IMR-90 (cell line): ENCODE data around the gene FHAD1. TPM values are rescaled to one million over a fixed set of nuclear protein-coding genes. Genes with fewer than 3 reads are reported as not detected.

Source experiments
- ATAC-seq: fragments of 200-7000 bp; cut with Tn5 transposase; 2 replicates; pipeline ENCODE4 v1.9.1; 2020; ENCODE audit warnings: low read depth, mild to moderate bottlenecking, moderate library complexity
- BruUV-seq: library from RNA; stranded (reverse); fragments of 400-500 nt; replicated peaks from 2 replicates; lab custom pipeline; 2021; lab: Mats Ljungman, UMichigan
- CTCF ChIA-PET: fragments of 300-600 bp; formaldehyde crosslinking; extraction: SDS; loops from one replicate; lab custom pipeline; 2021; ENCODE audit warnings: antibody characterized with exemption; lab: Yijun Ruan, JAX
- POLR2A ChIA-PET: fragments of 300-600 bp; sonication (Branson Sonifier 250); formaldehyde crosslinking; loops from one replicate; lab custom pipeline; 2022; ENCODE audit warnings: antibody characterized with exemption; ENCODE audit not compliant: unreplicated experiment; lab: Charles Lee
- DNase-seq: peaks from one replicate; pipeline ENCODE4 v3.0.0; 2013
- H2AFZ ChIP-seq: replicated peaks from 2 replicates; pipeline ENCODE3; 2013; ENCODE audit warnings: low read length, mild to moderate bottlenecking; ENCODE audit not compliant: poor library complexity
- H2AK5ac ChIP-seq: 2 replicates; pipeline ENCODE4 v1.6.1; 2013; ENCODE audit warnings: low read depth, low read length, inconsistent platforms
- H2AK9ac ChIP-seq: replicated peaks from 2 replicates; pipeline ENCODE3; 2013; ENCODE audit warnings: mild to moderate bottlenecking, low read depth, low read length, moderate library complexity; ENCODE audit not compliant: poor library complexity
- H2BK120ac ChIP-seq: 2 replicates; pipeline ENCODE4 v1.6.1; 2013; ENCODE audit warnings: low read depth, low read length, inconsistent platforms
- H2BK15ac ChIP-seq: 3 replicates; pipeline ENCODE4 v1.6.1; 2013; ENCODE audit warnings: low read depth, low read length, inconsistent platforms
- H2BK20ac ChIP-seq: 2 replicates; pipeline ENCODE4 v1.6.1; 2013; ENCODE audit warnings: low read depth, mild to moderate bottlenecking, inconsistent platforms, low read length, moderate library complexity
- H2BK5ac ChIP-seq: 2 replicates; pipeline ENCODE4 v1.6.1; 2013; ENCODE audit warnings: mild to moderate bottlenecking, low read depth, low read length, inconsistent platforms; ENCODE audit not compliant: poor library complexity, severe bottlenecking
- H3K14ac ChIP-seq: replicated peaks from 2 replicates; pipeline ENCODE4 v1.6.1; 2013; ENCODE audit warnings: low read depth, low read length, inconsistent platforms
- H3K18ac ChIP-seq: 2 replicates; pipeline ENCODE4 v1.6.1; 2013; ENCODE audit warnings: low read depth, low read length, control low read depth
- H3K23ac ChIP-seq: 2 replicates; pipeline ENCODE4 v1.6.1; 2013; ENCODE audit warnings: low read depth, low read length, inconsistent platforms
- H3K27ac ChIP-seq: 2 replicates; pipeline ENCODE4 v1.5.1; 2013; ENCODE audit warnings: mild to moderate bottlenecking, control low read depth, low read length; ENCODE audit not compliant: insufficient read depth
- H3K27me3 ChIP-seq: 2 replicates; pipeline ENCODE4 v1.6.1; 2013; ENCODE audit warnings: low read length; ENCODE audit not compliant: control insufficient read depth, insufficient read depth
- H3K36me3 ChIP-seq: 2 replicates; pipeline ENCODE4 v1.6.1; 2013; ENCODE audit warnings: low read length, mixed read lengths; ENCODE audit not compliant: control insufficient read depth, insufficient read depth
- H3K4ac ChIP-seq: 2 replicates; pipeline ENCODE4 v1.6.1; 2013; ENCODE audit warnings: low read depth, low read length, inconsistent platforms
- H3K4me1 ChIP-seq: 2 replicates; pipeline ENCODE4 v1.6.1; 2013; ENCODE audit warnings: low read length, mixed read lengths; ENCODE audit not compliant: control insufficient read depth, insufficient read depth
- H3K4me2 ChIP-seq: 2 replicates; pipeline ENCODE4 v1.6.1; 2013; ENCODE audit warnings: low read depth, mild to moderate bottlenecking, control low read depth, low read length, moderate library complexity
- H3K4me3 ChIP-seq: 2 replicates; pipeline ENCODE4 v1.5.1; 2013; ENCODE audit warnings: low read depth, mild to moderate bottlenecking, control low read depth, low read length, moderate library complexity; ENCODE audit not compliant: insufficient read depth
- H3K56ac ChIP-seq: 2 replicates; pipeline ENCODE4 v1.6.1; 2013; ENCODE audit warnings: low read length, inconsistent platforms; ENCODE audit not compliant: insufficient read depth; ENCODE audit errors: extremely low read depth
- H3K79me1 ChIP-seq, 2 experiments: 2 replicates each; pipeline ENCODE4 v1.6.1; 2013; ENCODE audit warnings: low read length in 2 of 2, inconsistent platforms in 1 of 2, low read depth in 1 of 2
- H3K9ac ChIP-seq: 2 replicates; pipeline ENCODE4 v1.6.1; 2013; ENCODE audit warnings: low read depth, low read length, control low read depth
- H3K9me1 ChIP-seq: 2 replicates; pipeline ENCODE4 v1.6.1; 2013; ENCODE audit warnings: low read length, inconsistent platforms; ENCODE audit not compliant: insufficient read depth
- H3K9me3 ChIP-seq: 2 replicates; pipeline ENCODE4 v1.6.1; 2013; ENCODE audit warnings: low read length; ENCODE audit not compliant: control insufficient read depth, insufficient read depth
- H4K20me1 ChIP-seq: 2 replicates; pipeline ENCODE4 v1.6.1; 2013; ENCODE audit warnings: low read length, inconsistent platforms; ENCODE audit not compliant: insufficient read depth
- H4K5ac ChIP-seq: 2 replicates; pipeline ENCODE4 v1.6.1; 2013; ENCODE audit warnings: mild to moderate bottlenecking, low read depth, low read length, control low read depth
- H4K8ac ChIP-seq, 2 experiments: 2 replicates each; pipeline ENCODE4 v1.6.1; 2013; ENCODE audit warnings: low read depth in 2 of 2, low read length in 2 of 2, control low read depth in 1 of 2, inconsistent platforms in 1 of 2
- H4K91ac ChIP-seq: 2 replicates; pipeline ENCODE4 v1.6.1; 2013; ENCODE audit warnings: low read depth, low read length, inconsistent platforms; ENCODE audit not compliant: insufficient read depth
- BHLHE40 ChIP-seq: fragments of 150-350 bp; IDR thresholded peaks from 2 replicates; pipeline ENCODE4 v1.6.1; 2016; ENCODE audit warnings: mild to moderate bottlenecking, low read depth, low read length
- CEBPB ChIP-seq: IDR thresholded peaks from 2 replicates; pipeline ENCODE4 v1.6.1; 2012; ENCODE audit warnings: low read depth, low read length, improper control_type of control experiment
- CHD1 ChIP-seq: IDR thresholded peaks from 2 replicates; pipeline ENCODE4 v1.6.1; 2012; ENCODE audit warnings: low read depth, low read length, improper control_type of control experiment
- CTCF ChIP-seq: conservative IDR thresholded peaks from 2 replicates; pipeline ENCODE4 v1.5.1; 2012; ENCODE audit warnings: mild to moderate bottlenecking, low read depth, low read length, improper control_type of control experiment
- ELK1 ChIP-seq: fragments of 150-350 bp; IDR thresholded peaks from 2 replicates; pipeline ENCODE4 v1.6.1; 2016; ENCODE audit warnings: low read depth, mild to moderate bottlenecking, low read length, moderate library complexity, borderline replicate concordance
- FOS ChIP-seq: fragments of 150-350 bp; IDR thresholded peaks from 2 replicates; pipeline ENCODE4 v1.6.1; 2016; ENCODE audit warnings: low read depth, low read length
- MAFK ChIP-seq: IDR thresholded peaks from 2 replicates; pipeline ENCODE4 v1.6.1; 2012; ENCODE audit warnings: low read depth, low read length, improper control_type of control experiment
- MAZ ChIP-seq: IDR thresholded peaks from 2 replicates; pipeline ENCODE4 v1.6.1; 2012; ENCODE audit warnings: low read depth, mild to moderate bottlenecking, low read length, improper control_type of control experiment, moderate library complexity, borderline replicate concordance
- MXI1 ChIP-seq: IDR thresholded peaks from 2 replicates; pipeline ENCODE4 v1.6.1; 2012; ENCODE audit warnings: low read depth, mild to moderate bottlenecking, low read length, moderate library complexity, borderline replicate concordance
- NFE2L2 ChIP-seq: fragments of 150-350 bp; IDR thresholded peaks from 2 replicates; pipeline ENCODE4 v1.6.1; 2016; ENCODE audit warnings: low read depth, mild to moderate bottlenecking, low read length
- POLR2A ChIP-seq: IDR thresholded peaks from 2 replicates; pipeline ENCODE4 v1.6.1; 2012; ENCODE audit warnings: mild to moderate bottlenecking, low read depth, low read length
- RAD21 ChIP-seq: IDR thresholded peaks from 2 replicates; pipeline ENCODE4 v1.6.1; 2012; ENCODE audit warnings: low read length, improper control_type of control experiment
- RCOR1 ChIP-seq: IDR thresholded peaks from 2 replicates; pipeline ENCODE4 v1.6.1; 2012; ENCODE audit warnings: mild to moderate bottlenecking, low read length, improper control_type of control experiment; ENCODE audit not compliant: insufficient replicate concordance
- RFX5 ChIP-seq: IDR thresholded peaks from 2 replicates; pipeline ENCODE4 v1.8.0; 2012; ENCODE audit warnings: low read depth, mild to moderate bottlenecking, low read length, moderate library complexity
- SMC3 ChIP-seq: fragments of 150-350 bp; IDR thresholded peaks from 2 replicates; pipeline ENCODE4 v1.6.1; 2016; ENCODE audit warnings: low read depth, mild to moderate bottlenecking, antibody characterized with exemption, low read length, moderate library complexity
- WGBS, 2 experiments: methylation state at CpG; one replicate each; pipeline versions ENCODE4 v1.1.5 to v1.1.7; 2013; ENCODE audit warnings: missing lambda C conversion rate in 2 of 2; ENCODE audit not compliant: insufficient read length in 1 of 2; ENCODE audit errors: extremely low coverage in 2 of 2; 5-methylcytosine and 5-hydroxymethylcytosine counted together
- dilution Hi-C: fragments of 300-500 bp; cut with HindIII; formaldehyde crosslinking; loops from one replicate; pipeline ENCODE4 v1.14.3; 2018; ENCODE audit warnings: low sequenced_read_pairs; ENCODE audit not compliant: unreplicated experiment
- in situ Hi-C: fragments of 300-500 bp; cut with MboI; formaldehyde crosslinking; loops from 3 replicates; pipeline ENCODE4 v1.14.3; 2019; ENCODE audit warnings: low sequenced_read_pairs, inconsistent platforms, mixed read lengths
- intact Hi-C: fragments of 100-400 bp; cut with micrococcal nuclease; formaldehyde crosslinking; loops from 2 replicates; pipeline ENCODE4 v1.10.0; 2022
- polyA plus RNA-seq, 3 experiments: library from polyadenylated mRNA; depleted of rRNA; stranded (reverse); fragments of >200 nt; gene quantifications; 2 replicates each; pipeline ENCODE4 v1.2.3, GENCODE V29; 2012; ENCODE audit warnings: low replicate concordance in 1 of 3
- total RNA-seq: library from RNA; depleted of rRNA; stranded (reverse); fragments of >200 nt; gene quantifications from 2 replicates; pipeline ENCODE4 v1.2.3, GENCODE V29; 2012

FHAD1 gene
- total and polyA plus RNA-seq, 2 of the 4 experiments (the other 2 are of a cell fraction), result not detected

GRCh38 chr1:15207031-15207828 is 39.8 kb upstream of the FHAD1 start:
- intact Hi-C loops, result no loop called here
- no peak overlapping the region for H3K4me2 ChIP-seq
- 89% methylated on average over 13 of the region's 25 CpGs; no CpG with 5 or more reads in 1 of the 2 experiments for WGBS, 2 experiments
- no peak overlapping the region for H3K4me3 ChIP-seq
- no peak overlapping the region for H3K14ac ChIP-seq
- H3K9me1 ChIP-seq, result peaks cover 5% of the 10 kb centered on the region
- H2BK20ac ChIP-seq, result no peak overlapping the region
- dilution Hi-C loops, result no loop called here
- H2BK120ac ChIP-seq, result no peak overlapping the region
- in situ Hi-C loops, result no loop called here
- H2BK15ac ChIP-seq, result no peak overlapping the region
- peaks cover 15% of the 10 kb centered on the region; the same call in 1 of the 2 replicates for H4K20me1 ChIP-seq
- H3K23ac ChIP-seq, result no peak overlapping the region
- H2AK9ac ChIP-seq, result no peak overlapping the region
- H3K18ac ChIP-seq, result no peak overlapping the region
- H2BK5ac ChIP-seq, result no peak overlapping the region
- H4K91ac ChIP-seq, result no peak overlapping the region
- no peak overlapping the region for H3K9ac ChIP-seq
- no peak for ATAC-seq
- H3K4me1 ChIP-seq, result peaks cover 8% of the 10 kb centered on the region
- peaks cover 21 to 64% of the 10 kb centered on the region in 2 experiments for H3K79me1 ChIP-seq
- no peaks in the 10 kb centered on the region; the same call in 1 of the 2 replicates for H3K36me3 ChIP-seq
- BruUV-seq, result no TSS peak
- H2AK5ac ChIP-seq, result no peak overlapping the region; the same call in 1 of the 2 replicates
- no peak overlapping the region for H3K4ac ChIP-seq
- no peak overlapping the region for H3K56ac ChIP-seq
- no peak overlapping the region for H4K8ac ChIP-seq
- no peak overlapping the region for H4K5ac ChIP-seq
- ChIA-PET CTCF (no interaction called here), POLR2A (no interaction called here)
- H3K27ac ChIP-seq, result no peak overlapping the region
- no peak overlapping the region for H2AFZ ChIP-seq
- no peaks in the 10 kb centered on the region for H3K9me3 ChIP-seq
- no peaks in the 10 kb centered on the region for H3K27me3 ChIP-seq
- DNase-seq, result no peak
- TF ChIP-seq RCOR1 (no peak), MAFK (no peak), SMC3 (no peak), CTCF (no peak), ELK1 (no peak), FOS (no peak), CEBPB (no peak), RFX5 (no peak), RAD21 (no peak), BHLHE40 (no peak), NFE2L2 (no peak), CHD1 (no peak), POLR2A (no peak), MAZ (no peak), MXI1 (no peak)
